Measurements from ENCODE around the gene FAM170B.

FAM170B gene

GRCh38 chr10:49151025-49151445, 17.2 kb upstream of the FAM170B start:
- Histone ChIP-seq H3K4me1 (peaks cover 4% of the 10 kb centered on the region), H3K4me3 (ENCODE audit: low read depth, low read length) (no peak overlapping the region), H3K79me2 (no peaks in the 10 kb centered on the region), H3K4me2 (ENCODE audit: low read length) (no peak overlapping the region), H3K36me3 (ENCODE audit: control insufficient read depth, insufficient read depth, low read length) (no peaks in the 10 kb centered on the region), H3K27me3 (ENCODE audit: control insufficient read depth, insufficient read depth, low read length) (no peaks in the 10 kb centered on the region), H3K9me3 (ENCODE audit: control insufficient read depth, low read length) (no peaks in the 10 kb centered on the region), H3K9ac (no peak overlapping the region), H3K27ac (no peak overlapping the region), H2AFZ (no peak overlapping the region)
- TF ChIP-seq CTCF (IDR thresholded peaks at IDR 0.05): no peak

DNA sequence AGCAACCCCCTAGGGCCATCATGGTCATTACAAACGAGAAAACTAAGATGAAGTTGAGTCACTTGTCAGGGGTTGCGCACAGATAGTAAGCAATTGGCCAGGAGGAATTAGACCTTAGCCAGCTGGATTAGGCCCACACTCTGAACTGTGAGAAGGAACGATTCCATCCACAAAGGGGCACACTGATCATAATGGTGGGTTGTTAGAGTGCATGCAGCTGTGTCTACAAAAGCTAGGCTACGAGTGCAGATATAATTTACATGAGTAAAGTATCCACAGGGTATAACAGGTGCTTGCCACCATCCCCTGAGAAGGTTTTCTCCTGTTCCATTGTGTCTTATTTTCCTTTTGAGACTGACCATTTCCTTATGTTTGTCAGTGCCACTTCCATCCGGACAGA, 16.6 kb upstream of the FAM170B start:
- no peaks in the 10 kb centered on the region for H3K27me3 ChIP-seq (ENCODE audit: control insufficient read depth, insufficient read depth, low read length)
- H2AFZ ChIP-seq: no peak overlapping the region
- no peaks in the 10 kb centered on the region for H3K79me2 ChIP-seq
- no peak overlapping the region for H3K4me3 ChIP-seq (ENCODE audit: low read depth, low read length)
- peaks cover 4% of the 10 kb centered on the region for H3K4me1 ChIP-seq
- no peaks in the 10 kb centered on the region for H3K36me3 ChIP-seq (ENCODE audit: control insufficient read depth, insufficient read depth, low read length)
- no peak overlapping the region for H3K4me2 ChIP-seq (ENCODE audit: low read length)
- H3K9me3 ChIP-seq (ENCODE audit: control insufficient read depth, low read length): no peaks in the 10 kb centered on the region
- H3K9ac ChIP-seq: no peak overlapping the region
- no peak overlapping the region for H3K27ac ChIP-seq
- no peak for TF ChIP-seq CTCF (IDR thresholded peaks at IDR 0.05)

- Histone ChIP-seq H3K79me2 (no peaks in the 10 kb centered on the region), H3K27ac (no peak overlapping the region), H3K9me3 (ENCODE audit: control insufficient read depth, low read length) (no peaks in the 10 kb centered on the region), H3K9ac (no peak overlapping the region), H3K4me2 (ENCODE audit: low read length) (no peak overlapping the region), H3K4me3 (ENCODE audit: low read depth, low read length) (no peak overlapping the region), H3K4me1 (peaks cover 4% of the 10 kb centered on the region), H3K27me3 (ENCODE audit: control insufficient read depth, insufficient read depth, low read length) (no peaks in the 10 kb centered on the region), H3K36me3 (ENCODE audit: control insufficient read depth, insufficient read depth, low read length) (no peaks in the 10 kb centered on the region), H2AFZ (no peak overlapping the region)
- TF ChIP-seq CTCF (IDR thresholded peaks at IDR 0.05): no peak
These were observed 16.1 kb upstream of the FAM170B start for GRCh38 chr10:49149881-49150280.

GRCh38 chr10:49144058-49144720, 10.4 kb upstream of the FAM170B start:
- Histone ChIP-seq H3K27me3 (ENCODE audit: control insufficient read depth, insufficient read depth, low read length) (no peaks in the 10 kb centered on the region), H3K27ac (no peak overlapping the region), H2AFZ (no peak overlapping the region), H3K36me3 (ENCODE audit: control insufficient read depth, insufficient read depth, low read length) (no peaks in the 10 kb centered on the region), H3K4me1 (no peaks in the 10 kb centered on the region), H3K9me3 (ENCODE audit: control insufficient read depth, low read length) (no peaks in the 10 kb centered on the region), H3K9ac (no peak overlapping the region), H3K4me2 (ENCODE audit: low read length) (no peak overlapping the region), H3K79me2 (no peaks in the 10 kb centered on the region), H3K4me3 (ENCODE audit: low read depth, low read length) (no peak overlapping the region)
- TF ChIP-seq CTCF (IDR thresholded peaks at IDR 0.05): no peak

GRCh38 chr10:49143249-49143648, 9.4 kb upstream of the FAM170B start:
- Histone ChIP-seq H3K4me2 (ENCODE audit: low read length) (no peak overlapping the region), H3K27ac (no peak overlapping the region), H2AFZ (no peak overlapping the region), H3K4me3 (ENCODE audit: low read depth, low read length) (no peak overlapping the region), H3K9ac (no peak overlapping the region), H3K27me3 (ENCODE audit: control insufficient read depth, insufficient read depth, low read length) (no peaks in the 10 kb centered on the region), H3K4me1 (no peaks in the 10 kb centered on the region), H3K79me2 (no peaks in the 10 kb centered on the region), H3K9me3 (ENCODE audit: control insufficient read depth, low read length) (no peaks in the 10 kb centered on the region), H3K36me3 (ENCODE audit: control insufficient read depth, insufficient read depth, low read length) (no peaks in the 10 kb centered on the region)
- TF ChIP-seq CTCF (IDR thresholded peaks at IDR 0.05): no peak

Measured in parathyroid adenoma (tissue), 2 donors.